Panc1 (cell line): ENCODE results near the gene OR6J1.

Source experiments
- CTCF ChIP-seq: fragments of 450-650 bp; IDR thresholded peaks from 2 replicates; pipeline ENCODE4 v1.5.1; 2017; ENCODE audit warnings: mild to moderate bottlenecking
- POLR2AphosphoS5 ChIP-seq: IDR thresholded peaks from 2 replicates; pipeline ENCODE4 v1.6.1; 2012; ENCODE audit warnings: mild to moderate bottlenecking, low read depth, low read length, moderate library complexity
- REST ChIP-seq, 2 experiments: IDR thresholded peaks; 2 replicates each; pipeline ENCODE4 v1.6.1; 2011 to 2012; ENCODE audit warnings: low read depth in 2 of 2, control low read depth in 1 of 2, low read length in 1 of 2, mild to moderate bottlenecking in 1 of 2, moderate library complexity in 1 of 2; ENCODE audit not compliant: insufficient read depth in 1 of 2
- SIN3A ChIP-seq: IDR thresholded peaks from 2 replicates; pipeline ENCODE4 v1.6.1; 2012; ENCODE audit warnings: low read depth, mild to moderate bottlenecking, low read length, moderate library complexity, borderline replicate concordance; ENCODE audit not compliant: insufficient read depth
- TCF7L2 ChIP-seq: IDR thresholded peaks from 2 replicates; pipeline ENCODE4 v1.6.1; 2011; ENCODE audit warnings: mild to moderate bottlenecking, low read depth, low read length, inconsistent platforms

- no peak for TF ChIP-seq CTCF
- no peak for TF ChIP-seq SIN3A
- no peak for TF ChIP-seq REST (IDR thresholded peaks at IDR 0.05; ENCODE audit: insufficient read depth in 1 of 2, low read depth in 2 of 2, low read length in 1 of 2)
- no peak for TF ChIP-seq POLR2AphosphoS5
- TF ChIP-seq TCF7L2, result no peak
Observed at GRCh38 chr14:22664261-22664660, 20.1 kb upstream of the OR6J1 start.
